Gastrocnemius medialis (tissue), 4 donors: Measurements from ENCODE around the gene BRINP1.

Source experiments
- CTCF ChIP-seq, 5 experiments: fragments of 450-650 bp in 3 of 5; fragments of 200-600 bp in 2 of 5; sonication (generic) in 2 of 5; IDR thresholded peaks in 4 of 5; conservative IDR thresholded peaks in 1 of 5; 1 replicate in 4 of 5; 2 replicates in 1 of 5; pipeline ENCODE4 v1.5.1; 2016 to 2019; ENCODE audit warnings: antibody characterized with exemption in 5 of 5, mild to moderate bottlenecking in 3 of 5, moderate library complexity in 3 of 5
- POLR2A ChIP-seq, 2 donors: fragments of 450-650 bp; IDR thresholded peaks; one replicate each; pipeline ENCODE4 v1.6.1; 2017; ENCODE audit warnings: antibody characterized with exemption in 2 of 2, mild to moderate bottlenecking in 2 of 2, moderate library complexity in 2 of 2

- TF ChIP-seq CTCF (IDR thresholded peaks at IDR 0.05 in 4 of 5, conservative IDR thresholded peaks at IDR 0.05 in 1 of 5) (no peak), POLR2A (IDR thresholded peaks at IDR 0.05) (no peak)
Measured at GRCh38 chr9:119409552-119409951, 40.3 kb upstream of the BRINP1 start.
